ENCODE measurements around the gene FAM163B. TPM values are rescaled to one million over a fixed set of nuclear protein-coding genes. Genes with fewer than 3 reads are reported as not detected.

The FAM163B gene
- total RNA-seq, 4 donors from 2014 or later: not detected

DNA sequence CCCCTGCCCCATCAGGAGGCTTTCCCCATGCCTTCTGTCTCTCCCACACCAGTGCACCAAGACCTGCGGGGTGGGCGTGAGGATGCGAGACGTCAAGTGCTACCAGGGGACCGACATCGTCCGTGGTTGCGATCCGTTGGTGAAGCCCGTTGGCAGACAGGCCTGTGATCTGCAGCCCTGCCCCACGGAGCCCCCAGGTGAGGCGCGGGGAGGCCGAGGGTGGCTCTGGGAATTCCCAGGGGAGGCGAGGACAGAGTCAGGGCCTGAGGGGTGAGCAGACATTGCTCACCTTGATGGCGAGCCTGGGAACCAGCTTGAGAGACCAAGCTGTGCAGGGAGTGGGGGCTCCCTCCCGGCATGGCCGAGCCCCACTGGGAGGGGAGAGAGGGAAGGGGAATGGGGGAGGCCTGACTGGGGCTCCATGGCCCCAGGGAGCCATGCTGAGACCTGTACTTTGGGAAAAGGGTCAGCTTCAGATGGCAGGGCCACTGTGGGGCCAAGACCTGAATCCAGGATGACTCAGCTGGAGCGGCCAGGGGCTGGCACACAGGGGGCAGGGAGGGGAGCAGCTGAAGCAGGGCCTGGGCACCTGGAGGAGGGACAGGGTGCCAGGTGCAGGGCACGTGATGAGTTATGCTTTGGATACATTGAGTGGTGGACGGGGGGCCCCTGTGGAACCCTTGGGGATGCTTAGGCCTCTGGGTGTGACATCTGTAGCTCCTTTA lies 35.2 kb downstream of the FAM163B start:
- DNase-seq: no peak
- no peaks in the 10 kb centered on the region for H3K27me3 ChIP-seq
- H3K4me3 ChIP-seq: no peak overlapping the region
- H3K27ac ChIP-seq: no peak overlapping the region
- no peaks in the 10 kb centered on the region for H3K36me3 ChIP-seq
- TF ChIP-seq, protein P1, sequence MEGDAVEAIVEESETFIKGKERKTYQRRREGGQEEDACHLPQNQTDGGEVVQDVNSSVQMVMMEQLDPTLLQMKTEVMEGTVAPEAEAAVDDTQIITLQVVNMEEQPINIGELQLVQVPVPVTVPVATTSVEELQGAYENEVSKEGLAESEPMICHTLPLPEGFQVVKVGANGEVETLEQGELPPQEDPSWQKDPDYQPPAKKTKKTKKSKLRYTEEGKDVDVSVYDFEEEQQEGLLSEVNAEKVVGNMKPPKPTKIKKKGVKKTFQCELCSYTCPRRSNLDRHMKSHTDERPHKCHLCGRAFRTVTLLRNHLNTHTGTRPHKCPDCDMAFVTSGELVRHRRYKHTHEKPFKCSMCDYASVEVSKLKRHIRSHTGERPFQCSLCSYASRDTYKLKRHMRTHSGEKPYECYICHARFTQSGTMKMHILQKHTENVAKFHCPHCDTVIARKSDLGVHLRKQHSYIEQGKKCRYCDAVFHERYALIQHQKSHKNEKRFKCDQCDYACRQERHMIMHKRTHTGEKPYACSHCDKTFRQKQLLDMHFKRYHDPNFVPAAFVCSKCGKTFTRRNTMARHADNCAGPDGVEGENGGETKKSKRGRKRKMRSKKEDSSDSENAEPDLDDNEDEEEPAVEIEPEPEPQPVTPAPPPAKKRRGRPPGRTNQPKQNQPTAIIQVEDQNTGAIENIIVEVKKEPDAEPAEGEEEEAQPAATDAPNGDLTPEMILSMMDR (IDR thresholded peaks at IDR 0.05): no peak
- no peak for TF ChIP-seq POLR2A (IDR thresholded peaks at IDR 0.05)
- H3K9me3 ChIP-seq: peaks cover 0 to 4% (median 0%) of the 10 kb centered on the region in 4 donors
- peaks cover 0 to 4% (median 0%) of the 10 kb centered on the region in 4 donors for H3K4me1 ChIP-seq

DNA sequence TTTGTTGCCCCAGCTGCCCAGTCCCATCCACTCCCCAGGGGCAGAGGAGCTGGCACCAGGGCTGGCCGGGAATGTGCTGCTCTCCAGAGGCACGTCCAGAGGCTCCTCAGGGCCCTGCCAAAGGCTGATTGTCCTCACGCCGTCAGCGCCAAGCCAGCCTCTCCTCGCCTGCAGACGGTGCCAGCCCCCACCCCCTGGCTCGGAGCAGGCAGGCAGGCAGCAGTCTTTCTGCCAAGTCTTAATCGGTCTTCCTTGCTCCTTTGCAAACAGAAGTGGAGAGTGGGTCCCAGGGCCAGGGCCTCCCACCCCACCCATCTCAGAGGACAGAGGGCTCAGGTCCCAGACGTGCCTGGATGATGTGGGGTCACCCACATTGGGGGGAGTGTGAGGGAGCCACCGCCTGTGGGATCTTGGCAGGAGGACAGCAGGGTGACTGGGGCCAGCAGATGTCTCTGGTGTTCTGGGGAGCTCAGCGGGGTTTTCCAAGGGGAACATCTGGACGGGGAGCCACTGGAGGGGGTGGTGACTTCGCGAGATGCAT lies 36.3 kb downstream of the FAM163B start:
- Histone ChIP-seq H3K36me3 (no peaks in the 10 kb centered on the region), H3K27ac (no peak overlapping the region), H3K9me3 (peaks cover 0 to 4% (median 0%) of the 10 kb centered on the region in 4 donors), H3K4me3 (no peak overlapping the region), H3K4me1 (peaks cover 0 to 4% (median 0%) of the 10 kb centered on the region in 4 donors), H3K27me3 (no peaks in the 10 kb centered on the region)
- TF ChIP-seq POLR2A (IDR thresholded peaks at IDR 0.05): no peak
- TF ChIP-seq, protein P1 (IDR thresholded peaks at IDR 0.05): no peak
- no peak for DNase-seq

DNA sequence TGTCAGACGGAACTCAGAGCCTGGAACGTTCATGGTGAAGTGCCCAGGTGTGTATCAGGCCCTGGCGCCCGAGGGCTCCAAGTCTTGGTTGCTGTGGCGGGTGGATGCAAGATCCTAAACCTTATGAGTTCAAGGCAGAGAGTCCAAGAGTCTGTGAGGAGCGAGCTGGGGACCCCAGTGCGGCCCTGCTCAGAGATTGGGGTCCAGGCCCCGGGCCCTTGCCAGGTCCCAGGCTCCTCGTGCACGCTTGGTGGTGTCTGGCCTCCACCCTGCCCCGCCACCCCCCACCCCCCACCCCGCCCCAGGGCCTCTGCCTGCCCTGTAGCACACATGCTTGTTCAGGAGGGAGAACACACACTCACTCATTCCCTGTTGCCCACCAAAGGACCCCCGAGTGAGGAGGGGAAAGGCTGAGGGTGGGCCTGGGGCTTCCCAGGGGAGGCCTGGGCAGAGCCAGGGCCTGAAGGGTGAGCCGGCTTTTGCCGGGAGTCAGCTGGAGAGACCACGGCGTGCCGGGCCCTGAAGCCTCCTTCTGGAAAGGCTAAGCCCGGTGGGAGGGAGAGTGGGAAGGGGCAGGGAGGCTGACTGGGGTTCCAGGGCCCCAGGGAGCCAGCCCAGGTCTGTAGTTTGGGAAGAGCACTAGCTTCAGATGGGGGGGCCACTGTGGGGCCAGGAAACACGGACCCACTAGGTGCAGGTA lies 37.1 kb downstream of the FAM163B start:
- DNase-seq: no peak
- no peak for TF ChIP-seq POLR2A (IDR thresholded peaks at IDR 0.05)
- TF ChIP-seq, protein P1 (IDR thresholded peaks at IDR 0.05): no peak
- Histone ChIP-seq H3K27me3 (no peaks in the 10 kb centered on the region), H3K36me3 (no peaks in the 10 kb centered on the region), H3K27ac (no peak overlapping the region), H3K4me3 (no peak overlapping the region), H3K4me1 (peaks cover 0 to 2% (median 0%) of the 10 kb centered on the region in 4 donors), H3K9me3 (peaks cover 0 to 4% (median 0%) of the 10 kb centered on the region in 4 donors)

DNA sequence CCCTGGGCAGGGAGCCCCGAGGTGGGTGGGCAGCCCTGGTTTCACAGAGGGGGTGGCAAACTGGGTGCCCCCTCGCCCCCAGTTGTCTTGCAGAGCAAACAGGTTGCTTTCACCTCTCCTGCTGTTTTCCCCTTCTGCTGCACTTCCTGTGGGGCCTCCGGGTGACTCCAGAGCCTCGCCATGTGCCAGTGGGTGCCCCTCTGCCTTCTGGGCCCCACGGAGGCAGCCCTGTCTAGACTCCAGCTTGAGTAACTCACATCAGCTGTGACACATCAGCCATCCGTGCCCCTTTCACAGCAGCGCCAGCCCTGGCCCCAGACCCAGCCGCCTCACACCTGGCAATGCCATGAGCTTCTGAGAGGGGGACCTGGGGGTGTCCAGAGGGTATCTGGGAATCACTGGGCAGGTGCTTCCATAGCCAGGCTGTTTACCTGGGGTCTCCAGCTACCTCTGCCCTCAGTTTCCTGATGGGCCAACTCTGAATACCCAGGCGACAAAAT lies 37.7 kb downstream of the FAM163B start:
- no peak overlapping the region for H3K27ac ChIP-seq
- no peak for DNase-seq
- H3K27me3 ChIP-seq: no peaks in the 10 kb centered on the region
- H3K9me3 ChIP-seq: peaks cover 0 to 4% (median 0%) of the 10 kb centered on the region in 4 donors
- no peaks in the 10 kb centered on the region for H3K4me1 ChIP-seq
- TF ChIP-seq, protein P1 (IDR thresholded peaks at IDR 0.05): no peak
- TF ChIP-seq POLR2A (IDR thresholded peaks at IDR 0.05): no peak
- no peak overlapping the region for H3K4me3 ChIP-seq
- no peaks in the 10 kb centered on the region for H3K36me3 ChIP-seq

DNA sequence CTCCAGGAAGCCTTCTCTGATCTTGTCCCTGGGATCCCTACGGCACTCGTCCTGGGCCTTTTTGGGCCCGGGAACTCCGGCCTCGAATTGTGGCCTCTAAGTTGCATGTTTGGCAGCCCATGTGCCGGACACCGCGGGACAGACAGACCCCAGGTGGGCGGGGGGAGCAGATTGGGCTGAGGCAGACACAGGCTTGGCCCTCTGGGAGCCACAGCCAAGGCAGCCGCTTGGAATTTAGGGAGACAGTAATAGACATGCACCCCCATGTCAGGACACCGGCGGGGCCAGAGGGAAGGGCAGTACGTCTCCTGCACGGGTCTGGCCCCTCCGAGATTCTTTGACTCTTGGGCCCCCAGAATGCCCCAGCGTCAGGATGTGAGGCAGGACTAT lies 38.5 kb downstream of the FAM163B start:
- no peak overlapping the region for H3K4me3 ChIP-seq
- DNase-seq: no peak
- no peak overlapping the region for H3K27ac ChIP-seq
- H3K36me3 ChIP-seq: no peaks in the 10 kb centered on the region
- TF ChIP-seq, protein P1 (IDR thresholded peaks at IDR 0.05): no peak
- TF ChIP-seq POLR2A (IDR thresholded peaks at IDR 0.05): no peak
- H3K4me1 ChIP-seq: no peaks in the 10 kb centered on the region
- peaks cover 0 to 4% (median 0%) of the 10 kb centered on the region in 4 donors for H3K9me3 ChIP-seq
- no peaks in the 10 kb centered on the region for H3K27me3 ChIP-seq
